ENCODE measurements around the gene PTPN3.

DNA sequence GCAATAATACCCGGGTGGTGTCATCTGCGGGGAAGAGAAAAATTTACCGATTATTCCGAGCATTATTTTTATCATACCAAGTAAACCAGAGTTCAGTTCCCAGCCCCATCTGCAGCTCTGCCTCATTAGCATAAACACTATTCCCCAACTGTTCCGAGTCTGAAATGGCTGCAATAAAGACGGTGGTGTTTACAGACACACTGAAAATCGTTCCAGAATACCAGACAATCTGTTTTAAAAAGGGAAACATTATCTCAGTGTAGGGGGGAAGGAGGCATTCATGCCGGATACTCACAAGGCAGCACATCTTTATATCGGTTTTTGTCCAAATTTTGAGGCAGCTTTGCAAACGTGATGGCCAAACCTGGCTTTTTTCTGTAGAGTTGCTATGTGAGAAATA is 106.9 kb downstream of the PTPN3 start:
- TF ChIP-seq EGR1 (IDR thresholded peaks at IDR 0.05) = no peak
- no peak for TF ChIP-seq TAF1 (IDR thresholded peaks at IDR 0.05; ENCODE audit: low read depth)
- TF ChIP-seq, protein P1, sequence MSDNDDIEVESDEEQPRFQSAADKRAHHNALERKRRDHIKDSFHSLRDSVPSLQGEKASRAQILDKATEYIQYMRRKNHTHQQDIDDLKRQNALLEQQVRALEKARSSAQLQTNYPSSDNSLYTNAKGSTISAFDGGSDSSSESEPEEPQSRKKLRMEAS (IDR thresholded peaks at IDR 0.05) = no peak
- no peak for TF ChIP-seq EP300 (IDR thresholded peaks at IDR 0.05; ENCODE audit: borderline replicate concordance)
- no peak for TF ChIP-seq RAD21 (IDR thresholded peaks at IDR 0.05; ENCODE audit: low read depth)
- TF ChIP-seq, protein P2, sequence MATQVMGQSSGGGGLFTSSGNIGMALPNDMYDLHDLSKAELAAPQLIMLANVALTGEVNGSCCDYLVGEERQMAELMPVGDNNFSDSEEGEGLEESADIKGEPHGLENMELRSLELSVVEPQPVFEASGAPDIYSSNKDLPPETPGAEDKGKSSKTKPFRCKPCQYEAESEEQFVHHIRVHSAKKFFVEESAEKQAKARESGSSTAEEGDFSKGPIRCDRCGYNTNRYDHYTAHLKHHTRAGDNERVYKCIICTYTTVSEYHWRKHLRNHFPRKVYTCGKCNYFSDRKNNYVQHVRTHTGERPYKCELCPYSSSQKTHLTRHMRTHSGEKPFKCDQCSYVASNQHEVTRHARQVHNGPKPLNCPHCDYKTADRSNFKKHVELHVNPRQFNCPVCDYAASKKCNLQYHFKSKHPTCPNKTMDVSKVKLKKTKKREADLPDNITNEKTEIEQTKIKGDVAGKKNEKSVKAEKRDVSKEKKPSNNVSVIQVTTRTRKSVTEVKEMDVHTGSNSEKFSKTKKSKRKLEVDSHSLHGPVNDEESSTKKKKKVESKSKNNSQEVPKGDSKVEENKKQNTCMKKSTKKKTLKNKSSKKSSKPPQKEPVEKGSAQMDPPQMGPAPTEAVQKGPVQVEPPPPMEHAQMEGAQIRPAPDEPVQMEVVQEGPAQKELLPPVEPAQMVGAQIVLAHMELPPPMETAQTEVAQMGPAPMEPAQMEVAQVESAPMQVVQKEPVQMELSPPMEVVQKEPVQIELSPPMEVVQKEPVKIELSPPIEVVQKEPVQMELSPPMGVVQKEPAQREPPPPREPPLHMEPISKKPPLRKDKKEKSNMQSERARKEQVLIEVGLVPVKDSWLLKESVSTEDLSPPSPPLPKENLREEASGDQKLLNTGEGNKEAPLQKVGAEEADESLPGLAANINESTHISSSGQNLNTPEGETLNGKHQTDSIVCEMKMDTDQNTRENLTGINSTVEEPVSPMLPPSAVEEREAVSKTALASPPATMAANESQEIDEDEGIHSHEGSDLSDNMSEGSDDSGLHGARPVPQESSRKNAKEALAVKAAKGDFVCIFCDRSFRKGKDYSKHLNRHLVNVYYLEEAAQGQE (IDR thresholded peaks at IDR 0.05; ENCODE audit: low read depth) = no peak
- TF ChIP-seq CEBPB (IDR thresholded peaks at IDR 0.05) = no peak
- TF ChIP-seq CREB1 (IDR thresholded peaks at IDR 0.05; ENCODE audit: low read depth) = no peak
- TF ChIP-seq YY1 (IDR thresholded peaks at IDR 0.05; ENCODE audit: low read depth) = no peak
- no peak for TF ChIP-seq NFIC (IDR thresholded peaks at IDR 0.05)
- TF ChIP-seq TEAD4 (IDR thresholded peaks at IDR 0.05) = no peak
- TF ChIP-seq, protein P3, sequence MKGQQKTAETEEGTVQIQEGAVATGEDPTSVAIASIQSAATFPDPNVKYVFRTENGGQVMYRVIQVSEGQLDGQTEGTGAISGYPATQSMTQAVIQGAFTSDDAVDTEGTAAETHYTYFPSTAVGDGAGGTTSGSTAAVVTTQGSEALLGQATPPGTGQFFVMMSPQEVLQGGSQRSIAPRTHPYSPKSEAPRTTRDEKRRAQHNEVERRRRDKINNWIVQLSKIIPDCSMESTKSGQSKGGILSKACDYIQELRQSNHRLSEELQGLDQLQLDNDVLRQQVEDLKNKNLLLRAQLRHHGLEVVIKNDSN (IDR thresholded peaks at IDR 0.05) = no peak
- TF ChIP-seq TCF12 (IDR thresholded peaks at IDR 0.05; ENCODE audit: low read depth) = no peak
- TF ChIP-seq ZBTB7A (IDR thresholded peaks at IDR 0.05; ENCODE audit: low read depth) = no peak
